Activated T-cell treated with anti-CD3 and anti-CD28 coated beads, Interleukin-2, amount 50 U/mL, for 72 hours (primary cell): ENCODE data around the gene ACACB. TPM values are rescaled to one million over a fixed set of nuclear protein-coding genes. Genes with fewer than 3 reads are reported as not detected.
A peak's percentile ranks its signal among the peaks of the same experiment; 100 is the strongest.

Source experiments
- ATAC-seq, 2 donors: fragments of 150-1000 bp; cut with Tn5 transposase; replicated peaks in 1 of 2; 2 replicates each; pipeline ENCODE4 v1.10.0; 2021; ENCODE audit warnings: moderate library complexity in 2 of 2, mild to moderate bottlenecking in 1 of 2
- DNase-seq, 2 donors: peaks; one replicate each; pipeline ENCODE4 v3.0.0; 2021 to 2022; ENCODE audit warnings: mixed read lengths in 1 of 2
- H3K27ac Mint-ChIP-seq: one replicate; pipeline ENCODE4 v1.8.0; 2022; ENCODE audit warnings: mild to moderate bottlenecking, moderate library complexity, mixed read lengths
- H3K27me3 Mint-ChIP-seq: one replicate; pipeline ENCODE4 v1.8.0; 2022; ENCODE audit warnings: low read depth, mixed read lengths
- H3K36me3 Mint-ChIP-seq, 2 donors: one replicate each; pipeline ENCODE4 v1.8.0; 2022; ENCODE audit warnings: mixed read lengths in 2 of 2, mild to moderate bottlenecking in 1 of 2; ENCODE audit not compliant: insufficient read depth in 2 of 2
- H3K4me1 Mint-ChIP-seq: one replicate; pipeline ENCODE4 v1.8.0; 2022; ENCODE audit warnings: low read depth, mixed read lengths
- H3K4me3 Mint-ChIP-seq, 2 donors: one replicate each; pipeline ENCODE4 v1.8.0; 2022; ENCODE audit warnings: mild to moderate bottlenecking in 2 of 2, mixed read lengths in 2 of 2, moderate library complexity in 2 of 2
- H3K9me3 Mint-ChIP-seq, 2 donors: one replicate each; pipeline ENCODE4 v1.8.0; 2022; ENCODE audit warnings: mixed read lengths in 2 of 2
- total RNA-seq, 2 donors: library from RNA; stranded (reverse); gene quantifications; one replicate each; pipeline ENCODE4 v1.2.3, GENCODE V29; 2022

ACACB gene
- total RNA-seq, 2 donors from 2014 or later, result 10.2 to 12.2 TPM

DNA sequence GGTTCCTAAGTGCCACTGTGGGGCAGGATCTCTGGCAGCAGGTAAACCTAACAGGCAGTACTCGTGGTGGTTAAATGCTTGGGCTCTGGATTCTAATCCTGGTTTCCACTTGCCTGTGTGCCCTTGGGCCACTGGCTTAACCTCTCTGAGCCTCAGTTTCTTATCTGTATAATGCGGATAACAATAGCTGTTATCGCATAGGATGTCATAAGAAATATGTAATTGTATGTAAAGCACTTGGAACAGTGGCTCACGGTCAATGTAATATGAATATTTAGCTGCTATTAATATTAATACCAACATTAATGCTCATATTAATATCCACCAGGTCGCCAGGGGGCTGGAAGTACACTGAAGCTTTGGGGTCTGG, 175.9 kb downstream of the ACACB start:
- DNase-seq (no peak), ATAC-seq (no peak)
- Mint-ChIP-seq H3K27ac (no peak overlapping the region), H3K36me3 (no peaks in the 10 kb centered on the region), H3K9me3 (no peaks in the 10 kb centered on the region), H3K4me3 (no peak overlapping the region), H3K27me3 (peaks cover 24% of the 10 kb centered on the region), H3K4me1 (peaks cover 5% of the 10 kb centered on the region)

DNA sequence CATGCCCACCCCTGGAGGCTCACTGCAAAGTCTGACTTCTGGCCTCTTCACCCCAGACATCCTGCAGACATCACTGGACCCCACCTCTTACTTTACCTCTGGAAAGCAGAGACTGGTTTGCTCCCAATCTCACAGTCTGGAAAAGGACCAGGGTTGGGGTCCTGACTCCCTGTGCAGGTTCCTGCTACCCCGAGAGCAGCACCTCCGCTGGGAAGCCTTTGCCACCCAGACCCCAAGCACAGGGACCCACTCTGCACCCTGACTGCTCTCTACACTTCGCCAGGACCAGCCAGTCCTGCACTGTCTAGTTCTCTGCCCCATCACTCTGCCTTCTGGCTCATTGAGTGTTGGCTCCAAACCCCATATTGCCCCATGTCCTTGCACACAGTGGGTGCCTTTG, 176.7 kb downstream of the ACACB start:
- Mint-ChIP-seq H3K27me3 (peaks cover 24% of the 10 kb centered on the region), H3K27ac (no peak overlapping the region), H3K4me1 (peaks cover 5% of the 10 kb centered on the region), H3K9me3 (no peaks in the 10 kb centered on the region), H3K4me3 (no peak overlapping the region), H3K36me3 (no peaks in the 10 kb centered on the region)
- DNase-seq, result no peak
- no peak for ATAC-seq

GRCh38 chr12:109294286-109294796, 178.0 kb downstream of the ACACB start:
- H3K27ac Mint-ChIP-seq, result no peak overlapping the region
- peaks cover 16% of the 10 kb centered on the region for H3K27me3 Mint-ChIP-seq
- no peak overlapping the region for H3K4me3 Mint-ChIP-seq
- no peak for DNase-seq
- H3K9me3 Mint-ChIP-seq, result no peaks in the 10 kb centered on the region
- ATAC-seq, result no peak
- H3K4me1 Mint-ChIP-seq, result no peaks in the 10 kb centered on the region
- H3K36me3 Mint-ChIP-seq, result no peaks in the 10 kb centered on the region

DNA sequence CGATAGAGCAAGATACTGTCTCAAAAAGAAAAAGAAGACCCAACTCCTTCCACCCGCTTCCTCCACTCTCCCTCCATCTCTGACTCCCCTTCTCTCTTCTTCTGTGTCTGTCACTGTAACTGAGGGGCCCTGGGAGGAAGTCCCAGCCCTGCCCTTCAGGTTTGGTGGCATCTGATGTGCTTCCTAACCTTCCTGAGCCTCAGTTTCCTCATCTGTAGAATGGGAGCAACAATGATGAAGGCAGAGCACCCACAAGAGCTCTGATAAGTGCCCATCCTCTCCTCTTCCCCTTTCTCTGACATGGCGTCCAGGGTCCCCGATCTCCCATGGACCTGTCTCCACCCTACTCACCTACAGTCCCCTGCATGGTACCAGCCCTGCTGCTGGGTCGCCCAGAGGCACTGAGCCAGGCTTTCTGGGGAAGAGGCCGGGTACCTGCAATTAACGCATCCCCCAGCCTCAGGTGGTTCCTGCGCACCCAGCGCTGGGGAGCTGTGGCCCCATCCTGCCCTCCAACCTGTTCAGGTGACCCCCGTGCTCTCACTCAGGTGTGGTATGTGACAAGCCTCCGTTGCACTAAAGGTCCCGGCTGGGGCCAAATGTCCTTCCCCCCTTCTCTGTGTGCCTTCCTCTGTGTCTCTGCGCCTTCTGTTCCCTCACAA, 179.5 kb downstream of the ACACB start:
- ATAC-seq (no peak), DNase-seq (no peak)
- peaks cover 16% of the 10 kb centered on the region for H3K27me3 Mint-ChIP-seq
- no peak overlapping the region for H3K4me3 Mint-ChIP-seq
- H3K36me3 Mint-ChIP-seq, result no peaks in the 10 kb centered on the region
- H3K27ac Mint-ChIP-seq, result no peak overlapping the region
- no peaks in the 10 kb centered on the region for H3K4me1 Mint-ChIP-seq
- no peaks in the 10 kb centered on the region for H3K9me3 Mint-ChIP-seq

GRCh38 chr12:109296431-109296830, 180.0 kb downstream of the ACACB start:
- no peaks in the 10 kb centered on the region for H3K36me3 Mint-ChIP-seq
- peaks cover 17% of the 10 kb centered on the region for H3K27me3 Mint-ChIP-seq
- H3K27ac Mint-ChIP-seq, result no peak overlapping the region
- no peak overlapping the region for H3K4me3 Mint-ChIP-seq
- no peaks in the 10 kb centered on the region for H3K9me3 Mint-ChIP-seq
- no peak for ATAC-seq
- H3K4me1 Mint-ChIP-seq, result no peaks in the 10 kb centered on the region
- no peak for DNase-seq

DNA sequence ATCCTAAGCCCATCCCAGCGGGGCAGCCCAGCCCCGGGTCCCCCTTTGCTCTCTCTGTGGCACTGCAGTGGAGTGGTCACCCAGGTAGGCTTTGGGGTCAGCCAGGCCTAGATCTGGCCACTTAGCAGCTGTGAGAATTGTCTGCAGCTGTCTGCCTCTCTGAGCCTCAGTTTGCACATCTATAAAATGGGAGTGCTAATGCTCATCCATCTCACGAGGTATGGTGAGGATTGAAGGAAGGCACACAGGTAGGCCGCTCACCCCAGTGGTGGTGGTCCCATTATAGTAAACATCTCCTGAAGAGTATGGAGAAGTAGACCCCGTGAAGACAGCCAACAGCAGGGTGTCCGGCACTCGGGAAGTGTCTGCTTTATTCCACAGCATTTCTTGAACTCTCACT, 183.5 kb downstream of the ACACB start:
- Mint-ChIP-seq H3K9me3 (no peaks in the 10 kb centered on the region), H3K36me3 (no peaks in the 10 kb centered on the region)
- no peak for DNase-seq

GRCh38 chr12:109301643-109302168, 185.3 kb downstream of the ACACB start:
- Mint-ChIP-seq H3K9me3 (no peaks in the 10 kb centered on the region), H3K36me3 (no peaks in the 10 kb centered on the region), H3K4me1 (no peaks in the 10 kb centered on the region), H3K27ac (no peak overlapping the region), H3K27me3 (peaks cover 30% of the 10 kb centered on the region), H3K4me3 (no peak overlapping the region)
- DNase-seq (no peak), ATAC-seq (no peak)

More for the DNA sequence above, 183.5 kb downstream of the ACACB start:
- H3K27ac Mint-ChIP-seq, result no peak overlapping the region
- no peak for ATAC-seq
- no peaks in the 10 kb centered on the region for H3K4me1 Mint-ChIP-seq
- H3K4me3 Mint-ChIP-seq, result no peak overlapping the region
- H3K27me3 Mint-ChIP-seq, result peaks cover 33% of the 10 kb centered on the region

DNA sequence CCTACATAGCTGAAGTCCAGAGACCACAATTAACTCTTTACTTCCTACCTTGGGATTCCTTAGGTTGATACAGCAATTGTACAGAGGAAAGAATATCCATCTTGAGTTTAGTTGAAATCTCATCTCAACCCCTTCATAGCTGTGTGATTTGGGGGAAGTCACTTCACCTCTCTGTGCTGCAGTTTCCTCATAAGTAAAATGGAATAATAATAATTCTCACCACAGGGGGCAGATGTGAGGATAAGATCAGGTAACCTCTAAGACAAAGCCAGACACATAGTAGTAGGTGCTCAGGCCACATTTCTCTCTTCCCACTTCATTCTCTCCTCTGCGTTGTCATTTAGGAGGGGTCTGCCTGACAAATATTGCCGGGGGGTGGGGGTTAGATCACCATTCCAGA, 186.0 kb downstream of the ACACB start:
- DNase-seq (no peak), ATAC-seq (no peak)
- no peaks in the 10 kb centered on the region for H3K36me3 Mint-ChIP-seq
- no peaks in the 10 kb centered on the region for H3K9me3 Mint-ChIP-seq
- no peak overlapping the region for H3K27ac Mint-ChIP-seq
- H3K27me3 Mint-ChIP-seq, result peaks cover 32% of the 10 kb centered on the region
- H3K4me1 Mint-ChIP-seq, result no peaks in the 10 kb centered on the region
- H3K4me3 Mint-ChIP-seq, result no peak overlapping the region

- peaks cover 36% of the 10 kb centered on the region for H3K27me3 Mint-ChIP-seq
- no peaks in the 10 kb centered on the region for H3K4me1 Mint-ChIP-seq
- no peaks in the 10 kb centered on the region for H3K36me3 Mint-ChIP-seq
- ATAC-seq (no peak), DNase-seq (no peak)
- no peak overlapping the region for H3K27ac Mint-ChIP-seq
- no peak overlapping the region for H3K4me3 Mint-ChIP-seq
- H3K9me3 Mint-ChIP-seq, result no peaks in the 10 kb centered on the region
Observed at GRCh38 chr12:109302770-109303169, 186.4 kb downstream of the ACACB start.

- Mint-ChIP-seq H3K4me3 (no peak overlapping the region), H3K27ac (no peak overlapping the region), H3K4me1 (no peaks in the 10 kb centered on the region), H3K9me3 (no peaks in the 10 kb centered on the region), H3K27me3 (peaks cover 48% of the 10 kb centered on the region), H3K36me3 (no peaks in the 10 kb centered on the region)
- DNase-seq, result no peak
- no peak for ATAC-seq
Observed at GRCh38 chr12:109304485-109304884, 188.1 kb downstream of the ACACB start.

GRCh38 chr12:109305547-109305946, 189.2 kb downstream of the ACACB start:
- H3K4me3 Mint-ChIP-seq, result no peak overlapping the region
- H3K27ac Mint-ChIP-seq, result no peak overlapping the region
- no peaks in the 10 kb centered on the region for H3K9me3 Mint-ChIP-seq
- no peaks in the 10 kb centered on the region for H3K36me3 Mint-ChIP-seq
- H3K27me3 Mint-ChIP-seq, result peaks cover 53% of the 10 kb centered on the region
- peaks cover 4% of the 10 kb centered on the region for H3K4me1 Mint-ChIP-seq
- DNase-seq, result no peak
- ATAC-seq, result no peak

DNA sequence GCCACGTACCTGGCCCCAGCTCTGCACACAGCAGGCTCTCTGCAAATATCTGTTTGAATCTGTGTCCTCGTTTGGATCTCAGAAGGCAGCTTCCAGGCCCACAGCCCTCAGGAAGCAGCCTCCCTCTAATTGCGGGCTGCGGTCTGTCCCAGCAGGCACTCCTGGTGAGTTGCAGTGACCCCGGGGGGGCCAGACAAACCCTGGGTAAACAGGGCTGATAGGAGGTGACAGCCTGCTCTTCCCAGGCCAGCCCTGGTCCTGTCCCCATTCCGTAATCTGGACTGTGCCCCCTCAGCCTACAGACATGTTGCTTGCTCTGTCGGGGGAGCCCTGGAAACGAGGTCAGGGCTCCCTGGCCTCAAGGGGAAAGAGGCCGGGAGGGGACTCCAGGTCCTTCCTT, 190.7 kb downstream of the ACACB start:
- DNase-seq (no peak), ATAC-seq (no peak)
- Mint-ChIP-seq H3K27ac (no peak overlapping the region), H3K9me3 (no peaks in the 10 kb centered on the region), H3K4me1 (peaks cover 8% of the 10 kb centered on the region), H3K27me3 (peaks cover 58% of the 10 kb centered on the region), H3K4me3 (no peak overlapping the region), H3K36me3 (no peaks in the 10 kb centered on the region)

DNA sequence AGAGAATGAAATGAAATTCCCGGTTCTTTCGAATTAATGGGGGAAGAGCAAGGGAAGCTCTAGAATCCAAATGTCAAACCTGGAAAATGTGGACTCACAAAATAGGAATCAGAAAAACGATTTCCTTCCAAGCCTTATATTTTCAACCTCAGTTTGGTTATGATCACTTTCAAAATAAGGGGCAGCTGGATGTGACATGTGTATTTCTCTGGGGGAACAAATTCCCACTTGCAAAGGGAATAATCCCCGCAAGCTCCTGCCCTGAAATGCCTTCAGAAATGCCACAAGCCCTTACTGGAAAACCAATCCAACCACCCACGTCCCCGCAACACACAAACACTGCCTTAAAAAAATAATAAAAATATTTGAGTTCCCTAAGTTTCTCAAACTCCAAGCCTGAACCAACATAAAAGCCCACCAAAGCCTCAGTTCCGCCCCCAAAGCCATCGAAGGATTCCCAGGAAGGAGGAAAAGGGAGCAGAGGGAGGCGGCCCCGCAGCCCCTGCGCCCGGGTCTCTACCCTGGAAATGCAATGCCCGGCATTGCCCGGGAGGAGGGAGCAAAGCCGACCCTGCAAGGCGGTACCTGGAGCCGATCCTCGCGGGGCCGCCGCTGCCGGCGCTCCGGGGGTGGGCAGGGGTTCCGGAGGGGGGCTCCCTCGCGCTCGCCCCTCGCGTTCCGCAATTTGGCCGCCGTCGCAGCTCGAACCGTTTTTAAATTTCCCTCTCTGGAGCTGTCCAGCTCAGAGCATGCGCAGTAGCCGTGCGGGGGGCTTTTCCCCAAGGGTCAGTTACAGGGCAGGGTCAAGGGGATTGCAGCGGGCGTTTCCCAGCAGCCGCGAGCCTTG, 192.4 kb downstream of the ACACB start, which contains the start of gene FOXN4:
FOXN4 (minus strand) TSS at position 751 of the 847 bp plus-strand sequence. CDS start 963 bp downstream, outside the sequence.
- Mint-ChIP-seq H3K27me3 (peaks cover 53% of the 10 kb centered on the region), H3K27ac (no peak within 1 kb of the TSS), H3K4me1 (peaks cover 8% of the 10 kb centered on the region), H3K4me3 (peak within 1 kb of the TSS; percentile 91 to 92), H3K36me3 (no peaks in the 10 kb centered on the region), H3K9me3 (no peaks in the 10 kb centered on the region)
- DNase-seq (no peak), ATAC-seq (no peak)
